NCI-H1436 (cell line): ENCODE data around the gene OR13F1.
"Not testable (repeated sequence)": the region's sequence is repeated elsewhere in the genome, so short reads cannot be mapped to it uniquely, and the experiment has no call there.

Experiments
- DNase-seq: peaks from one replicate; lab custom pipeline; 2025; lab: John Stamatoyannopoulos, UW

OR13F1 gene

DNA sequence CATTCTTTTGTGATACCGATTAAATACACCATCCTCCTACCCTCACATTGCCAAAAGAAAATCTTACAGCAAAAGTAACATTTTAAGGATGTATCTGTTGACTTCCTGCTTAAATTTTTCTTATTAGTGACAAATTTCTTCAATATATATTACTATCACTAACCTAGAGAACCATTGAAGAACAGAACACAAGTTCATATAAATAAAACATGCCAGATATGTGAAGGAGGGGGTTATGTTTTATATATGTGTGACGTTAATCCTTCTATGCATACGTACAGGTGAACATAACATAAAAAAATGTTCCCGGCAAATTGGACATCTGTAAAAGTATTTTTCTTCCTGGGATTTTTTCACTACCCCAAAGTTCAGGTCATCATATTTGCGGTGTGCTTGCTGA lies at the start of gene OR13F1:
TSS of gene OR13F1 (plus strand) at position 301 of the 400 bp plus-strand sequence. CDS start at position 301, 0 bp downstream.
- no peak for DNase-seq

GRCh38 chr9:104456831-104457230 lies 47.2 kb upstream of the OR13F1 start:
- DNase-seq, result no peak

- no peak for DNase-seq
Measured at GRCh38 chr9:104463864-104464263, 40.2 kb upstream of the OR13F1 start.

DNA sequence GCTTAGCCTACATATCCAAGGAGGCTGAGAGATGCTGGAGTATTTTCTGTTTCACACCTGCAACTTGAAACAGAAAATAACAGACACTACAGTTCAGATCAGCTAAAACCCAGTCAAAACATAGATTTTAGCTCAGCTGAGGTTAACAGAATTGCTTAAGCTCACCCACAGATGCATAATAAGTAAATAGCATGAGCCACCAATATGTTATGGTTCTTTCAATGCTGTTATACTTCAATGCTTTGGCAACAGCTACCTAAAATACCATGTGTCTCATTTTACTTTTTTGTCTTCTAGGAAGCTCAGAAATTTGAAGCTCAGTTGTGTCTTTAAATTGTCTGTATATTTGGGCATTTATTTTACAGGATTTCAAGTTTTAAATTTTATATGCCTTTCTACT lies 35.8 kb upstream of the OR13F1 start:
- DNase-seq, result no peak

GRCh38 chr9:104482921-104483570 lies 21.0 kb upstream of the OR13F1 start:
- no peak for DNase-seq

GRCh38 chr9:104485014-104485413 lies 19.0 kb upstream of the OR13F1 start:
- no peak for DNase-seq

- DNase-seq, result peak; percentile 7
Measured at GRCh38 chr9:104494808-104495207, 9.3 kb upstream of the OR13F1 start.

GRCh38 chr9:104503440-104503839 lies 623 bp upstream of the OR13F1 start:
- DNase-seq, result no peak

GRCh38 chr9:104506565-104506964 lies 2.5 kb downstream of the OR13F1 start:
- DNase-seq, result no peak

DNA sequence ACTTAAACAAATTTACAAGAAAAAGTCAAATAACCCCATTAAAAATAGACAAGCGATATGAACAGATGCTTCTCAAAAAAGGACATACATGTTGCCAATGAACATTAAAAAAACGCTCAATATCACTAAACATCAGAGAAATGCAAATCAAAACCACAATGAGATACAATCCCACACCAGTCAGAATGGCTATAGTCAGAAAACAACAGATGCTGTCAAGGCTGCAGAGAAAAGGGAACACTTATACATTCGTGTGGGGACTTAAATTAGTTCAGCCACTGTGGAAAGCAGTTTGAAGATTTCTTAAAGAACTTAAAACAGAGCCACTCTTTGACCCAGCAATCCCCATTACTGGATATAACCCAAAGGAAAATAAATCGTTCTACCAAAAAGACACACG lies 10.8 kb downstream of the OR13F1 start:
- no peak for DNase-seq

- not testable (repeated sequence) for DNase-seq
Measured at GRCh38 chr9:104520241-104520640, 16.2 kb downstream of the OR13F1 start.

DNA sequence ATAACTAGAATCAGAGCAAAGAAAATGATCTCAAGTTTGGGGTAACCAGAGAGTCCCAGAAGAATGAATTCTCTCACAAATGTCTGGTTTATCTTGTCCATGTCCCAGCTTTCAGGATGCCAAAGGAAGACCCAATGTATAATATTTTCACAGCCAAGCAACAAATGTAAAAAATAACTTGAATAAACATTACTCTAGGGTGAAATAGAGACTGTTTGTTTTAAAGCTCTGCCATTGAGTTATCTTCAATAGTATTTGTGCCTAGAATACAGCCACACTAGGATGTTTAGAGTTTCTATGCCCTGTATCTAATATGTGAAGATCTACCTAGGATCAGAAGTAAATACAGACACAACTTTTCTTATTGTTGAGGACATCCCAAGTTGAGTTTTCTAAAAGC lies 23.0 kb downstream of the OR13F1 start, which contains the start of gene OR13C4:
TSS of gene OR13C4 (minus strand) at position 101 of the 400 bp plus-strand sequence. CDS start at position 101, 0 bp downstream.
- DNase-seq, result no peak

DNA sequence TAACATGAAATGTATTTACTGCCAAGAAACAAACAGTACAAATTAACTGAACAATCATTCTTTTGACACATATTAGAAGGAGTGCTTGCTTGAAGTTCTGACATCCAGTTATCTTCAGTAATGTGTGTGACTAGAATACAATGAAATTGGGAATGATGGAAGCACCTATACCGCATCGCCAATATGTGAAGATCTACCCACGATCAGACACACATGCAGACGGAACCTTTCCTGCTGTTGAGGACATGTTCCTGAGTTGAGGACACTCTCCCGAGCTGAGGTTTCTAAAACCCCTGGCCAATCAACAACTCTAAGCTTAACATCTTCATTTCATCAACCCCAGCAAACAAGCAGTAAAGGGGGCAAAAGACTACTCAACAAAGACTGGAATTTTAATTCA lies 32.7 kb downstream of the OR13F1 start, which contains the start of gene OR13C3:
TSS of gene OR13C3 (minus strand) at position 101 of the 400 bp plus-strand sequence. CDS start 133 bp downstream, outside the sequence.
- DNase-seq, result no peak

DNA sequence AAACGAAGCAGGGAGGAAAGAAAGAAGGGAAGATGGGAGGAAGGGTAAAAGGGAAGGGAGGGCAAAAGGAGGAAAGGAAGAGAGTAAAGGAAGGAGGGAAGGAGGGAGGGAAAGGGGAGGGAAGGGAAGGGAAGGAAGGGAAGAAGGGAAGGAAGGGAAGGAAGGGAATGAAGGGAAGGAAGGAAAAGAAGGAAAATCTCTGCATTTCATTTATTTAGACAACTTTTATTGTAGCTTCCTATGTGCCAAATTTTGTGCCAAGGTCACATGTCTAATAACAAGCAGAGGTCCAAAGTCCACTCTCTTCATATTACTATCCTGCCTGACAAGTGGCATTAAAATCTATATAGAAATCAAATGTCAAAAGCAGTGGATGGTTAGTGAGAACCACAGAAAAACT lies 35.2 kb downstream of the OR13F1 start:
- DNase-seq, result no peak

DNA sequence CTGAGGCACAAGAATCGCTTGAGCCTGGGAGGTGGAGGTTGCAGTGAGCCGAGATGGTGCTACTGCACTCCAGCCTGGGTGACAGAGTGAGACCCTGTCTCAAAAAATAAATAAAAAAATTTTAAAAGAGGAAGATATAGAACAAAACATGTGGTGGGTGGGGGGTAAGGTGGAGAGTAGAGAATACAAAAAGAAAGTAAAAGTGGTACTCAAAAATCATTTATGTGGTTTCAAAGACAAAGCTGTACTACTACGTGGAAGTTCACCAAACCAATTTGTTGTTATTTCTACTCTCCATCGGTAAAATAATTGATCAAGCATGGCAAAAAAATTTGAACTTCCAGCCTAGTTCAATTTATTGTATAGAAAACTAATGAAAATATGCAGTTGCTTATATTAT lies 40.6 kb downstream of the OR13F1 start:
- no peak for DNase-seq

- DNase-seq, result no peak
Measured at GRCh38 chr9:104553261-104553660, 49.2 kb downstream of the OR13F1 start.
